GOT3 (cell line): Measurements from ENCODE around the gene UNCX.
"Not testable (repeated sequence)": the region's sequence is repeated elsewhere in the genome, so short reads cannot be mapped to it uniquely, and the experiment has no call there.

Experiments used
- DNase-seq: peaks from one replicate; lab custom pipeline; 2025; ENCODE audit warnings: mixed read lengths; lab: John Stamatoyannopoulos, UW

UNCX gene

GRCh38 chr7:1232623-1233332, at the start of gene UNCX:
Gene UNCX (plus strand): TSS chr7:1232872. CDS start chr7:1233018, 146 bp downstream.
- no peak for DNase-seq

- no peak for DNase-seq
These were observed 45.5 kb upstream of the UNCX start for GRCh38 chr7:1187127-1187526.

GRCh38 chr7:1188720-1189294, 43.9 kb upstream of the UNCX start:
- DNase-seq: no peak

GRCh38 chr7:1189986-1190772, 42.5 kb upstream of the UNCX start:
- DNase-seq: no peak

- DNase-seq: no peak
These were observed 40.4 kb upstream of the UNCX start for GRCh38 chr7:1192171-1192676.

- DNase-seq: peak; percentile 40
These were observed 38.9 kb upstream of the UNCX start for GRCh38 chr7:1193593-1194424.

GRCh38 chr7:1196441-1196840, 36.2 kb upstream of the UNCX start:
- not testable (repeated sequence) for DNase-seq

- DNase-seq: no peak
These were observed 35.7 kb upstream of the UNCX start for GRCh38 chr7:1196950-1197349.

- no peak for DNase-seq
These were observed 34.6 kb upstream of the UNCX start for GRCh38 chr7:1197997-1198625.

- no peak for DNase-seq
These were observed 32.6 kb upstream of the UNCX start for GRCh38 chr7:1200045-1200444.

- no peak for DNase-seq
These were observed 30.8 kb upstream of the UNCX start for GRCh38 chr7:1201916-1202315.

GRCh38 chr7:1202914-1203313, 29.8 kb upstream of the UNCX start:
- not testable (repeated sequence) for DNase-seq

- DNase-seq: no peak
These were observed 28.1 kb upstream of the UNCX start for GRCh38 chr7:1204460-1205140.

GRCh38 chr7:1205742-1206141, 26.9 kb upstream of the UNCX start:
- not testable (repeated sequence) for DNase-seq

- DNase-seq: no peak
These were observed 23.6 kb upstream of the UNCX start for GRCh38 chr7:1209097-1209496.

GRCh38 chr7:1210321-1210978, 22.2 kb upstream of the UNCX start:
- DNase-seq: no peak

- no peak for DNase-seq
These were observed 21.6 kb upstream of the UNCX start for GRCh38 chr7:1210979-1211608.

GRCh38 chr7:1211611-1212010, 21.1 kb upstream of the UNCX start:
- DNase-seq: no peak

- DNase-seq: not testable (repeated sequence)
These were observed 20.6 kb upstream of the UNCX start for GRCh38 chr7:1212025-1212424.

- no peak for DNase-seq
These were observed 18.2 kb upstream of the UNCX start for GRCh38 chr7:1214516-1214915.
